RWPE1 (cell line): ENCODE results near the gene USP36.
A peak's percentile ranks its signal among the peaks of the same experiment; 100 is the strongest.

Source experiments
- CTCF ChIA-PET: fragments of 350-600 bp; sonication (Branson Sonifier 250); formaldehyde crosslinking; extraction: SDS; loops from one replicate; lab custom pipeline; 2021; lab: Yijun Ruan, JAX
- POLR2A ChIA-PET: fragments of 400-600 bp; formaldehyde crosslinking; extraction: SDS; loops from one replicate; lab custom pipeline; 2020; ENCODE audit warnings: antibody characterized with exemption; ENCODE audit not compliant: low non-redundant PET; lab: Yijun Ruan, JAX
- DNase-seq: peaks from one replicate; pipeline ENCODE4 v3.0.0; 2012; ENCODE audit warnings: low spot score
- H3K27ac ChIP-seq: fragments of 450-650 bp; 2 replicates; pipeline ENCODE4 v1.5.1; 2017
- TF ChIP-seq, protein P1 (sequence below): fragments of 450-650 bp; conservative IDR thresholded peaks from 2 replicates; pipeline ENCODE4 v1.5.1; 2017; ENCODE audit warnings: low read depth, mild to moderate bottlenecking

USP36 gene

DNA sequence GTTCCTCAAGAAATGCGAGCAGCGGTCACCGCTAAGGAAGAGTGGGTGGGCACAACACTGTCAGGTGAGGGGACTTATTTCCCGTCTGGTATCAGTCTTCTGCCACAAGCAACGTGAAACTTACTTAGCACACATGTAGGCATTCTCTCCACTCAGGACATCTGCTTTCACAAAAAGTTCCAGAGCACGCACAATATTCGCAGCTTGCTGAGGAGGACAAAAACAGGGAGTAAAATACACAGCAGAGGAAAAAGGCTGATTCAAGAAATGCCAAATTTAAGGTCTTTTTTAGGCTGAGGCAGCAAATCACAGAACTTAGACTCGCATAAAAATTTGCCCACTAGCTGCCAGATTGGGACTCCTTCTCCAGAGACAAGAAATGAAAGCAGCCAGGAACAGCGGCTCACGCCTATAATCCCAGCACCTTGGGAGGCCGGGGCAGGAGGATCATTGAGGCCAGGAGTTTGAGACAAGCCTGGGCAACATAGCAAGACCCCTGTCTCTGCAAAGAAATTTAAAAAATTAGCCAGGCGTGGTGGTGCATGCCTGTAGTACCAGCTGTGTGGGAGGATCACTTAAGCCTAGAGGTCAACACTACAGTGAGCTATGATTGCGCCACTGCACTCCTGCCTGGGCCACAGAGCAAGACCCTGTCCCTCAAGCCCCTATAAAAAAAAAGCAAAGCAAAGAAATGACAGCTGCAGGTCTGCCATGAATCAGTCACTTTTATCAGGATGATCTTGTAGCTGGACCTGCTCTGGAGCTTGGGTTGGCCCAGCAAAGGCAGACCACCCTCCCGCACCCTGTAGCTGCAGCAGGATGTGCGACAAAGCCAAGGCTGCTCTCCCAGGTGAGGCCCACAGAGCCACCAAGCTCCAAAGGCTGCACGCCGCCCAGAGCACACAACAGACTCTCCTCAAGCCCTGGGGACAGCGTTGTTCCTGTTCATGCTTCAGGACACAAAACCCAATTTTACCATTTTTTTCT lies 20.5 kb downstream of the USP36 start:
- CTCF ChIA-PET = interaction anchor here (0.6 kb wide), 2 partner anchors 11 to 18 kb away, joined by 3 to 4 read pairs; no protein-coding TSS in a partner anchor

DNA sequence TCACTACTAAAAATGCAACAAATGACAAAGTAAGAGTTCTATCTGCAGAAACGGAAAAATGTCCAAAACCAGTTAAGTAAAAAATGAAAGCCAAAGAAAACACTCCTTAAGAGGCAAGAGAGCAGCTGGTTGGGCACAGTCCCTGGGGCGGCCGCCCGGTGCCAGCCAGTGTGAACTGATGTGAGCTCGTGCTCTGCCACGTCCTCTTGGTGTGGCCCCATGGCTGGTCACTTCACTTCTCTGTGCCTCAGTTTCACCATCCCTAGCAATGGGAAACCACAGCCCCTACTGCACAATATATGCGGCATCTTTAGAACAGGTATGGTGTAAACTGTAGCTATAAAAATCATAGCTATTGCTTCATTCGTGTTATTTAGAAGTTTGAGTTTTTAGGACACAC lies 21.2 kb downstream of the USP36 start:
- ChIA-PET POLR2A (interaction anchor here (0.6 kb wide), 1 partner anchor 13 kb away, joined by 3 read pairs; no protein-coding TSS in a partner anchor), CTCF (interaction anchor here (0.6 kb wide), 1 partner anchor 12 kb away, joined by 4 read pairs; no protein-coding TSS in a partner anchor)

More for the DNA sequence above, 20.5 kb downstream of the USP36 start:
- POLR2A ChIA-PET = interaction anchor here (0.6 kb wide), 1 partner anchor 13 kb away, joined by 3 read pairs; no protein-coding TSS in a partner anchor
- H3K27ac ChIP-seq = peak overlapping the region; percentile 7; the same call in 1 of the 2 replicates
- DNase-seq = no peak
- TF ChIP-seq, protein P1, sequence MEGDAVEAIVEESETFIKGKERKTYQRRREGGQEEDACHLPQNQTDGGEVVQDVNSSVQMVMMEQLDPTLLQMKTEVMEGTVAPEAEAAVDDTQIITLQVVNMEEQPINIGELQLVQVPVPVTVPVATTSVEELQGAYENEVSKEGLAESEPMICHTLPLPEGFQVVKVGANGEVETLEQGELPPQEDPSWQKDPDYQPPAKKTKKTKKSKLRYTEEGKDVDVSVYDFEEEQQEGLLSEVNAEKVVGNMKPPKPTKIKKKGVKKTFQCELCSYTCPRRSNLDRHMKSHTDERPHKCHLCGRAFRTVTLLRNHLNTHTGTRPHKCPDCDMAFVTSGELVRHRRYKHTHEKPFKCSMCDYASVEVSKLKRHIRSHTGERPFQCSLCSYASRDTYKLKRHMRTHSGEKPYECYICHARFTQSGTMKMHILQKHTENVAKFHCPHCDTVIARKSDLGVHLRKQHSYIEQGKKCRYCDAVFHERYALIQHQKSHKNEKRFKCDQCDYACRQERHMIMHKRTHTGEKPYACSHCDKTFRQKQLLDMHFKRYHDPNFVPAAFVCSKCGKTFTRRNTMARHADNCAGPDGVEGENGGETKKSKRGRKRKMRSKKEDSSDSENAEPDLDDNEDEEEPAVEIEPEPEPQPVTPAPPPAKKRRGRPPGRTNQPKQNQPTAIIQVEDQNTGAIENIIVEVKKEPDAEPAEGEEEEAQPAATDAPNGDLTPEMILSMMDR = no peak

DNA sequence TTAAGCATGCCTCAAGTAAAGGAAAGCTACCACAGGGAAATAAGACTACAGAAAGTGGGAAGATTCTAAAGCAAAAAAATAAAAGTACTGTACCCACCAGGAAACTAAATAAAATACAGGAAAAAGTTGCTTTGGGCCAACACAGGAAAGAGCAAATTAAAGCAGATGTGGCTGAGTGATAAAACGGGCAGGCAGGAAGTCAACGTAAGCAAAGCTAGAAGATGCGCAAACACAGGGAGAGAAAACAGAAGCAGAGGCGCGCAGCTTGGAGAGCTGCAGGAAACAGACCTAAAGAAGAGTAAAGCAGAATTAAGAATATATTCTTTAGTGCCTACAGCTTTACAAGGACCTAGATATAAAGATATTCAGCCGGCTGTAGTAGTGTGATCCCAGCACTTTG lies 21.7 kb downstream of the USP36 start:
- POLR2A ChIA-PET = no interaction called here
- TF ChIP-seq, protein P1 = no peak
- no peak for DNase-seq
- CTCF ChIA-PET = no interaction called here
- H3K27ac ChIP-seq = no peak overlapping the region

More for the DNA sequence above, 21.2 kb downstream of the USP36 start:
- DNase-seq = no peak
- no peak overlapping the region for H3K27ac ChIP-seq
- TF ChIP-seq, protein P1 = no peak

DNA sequence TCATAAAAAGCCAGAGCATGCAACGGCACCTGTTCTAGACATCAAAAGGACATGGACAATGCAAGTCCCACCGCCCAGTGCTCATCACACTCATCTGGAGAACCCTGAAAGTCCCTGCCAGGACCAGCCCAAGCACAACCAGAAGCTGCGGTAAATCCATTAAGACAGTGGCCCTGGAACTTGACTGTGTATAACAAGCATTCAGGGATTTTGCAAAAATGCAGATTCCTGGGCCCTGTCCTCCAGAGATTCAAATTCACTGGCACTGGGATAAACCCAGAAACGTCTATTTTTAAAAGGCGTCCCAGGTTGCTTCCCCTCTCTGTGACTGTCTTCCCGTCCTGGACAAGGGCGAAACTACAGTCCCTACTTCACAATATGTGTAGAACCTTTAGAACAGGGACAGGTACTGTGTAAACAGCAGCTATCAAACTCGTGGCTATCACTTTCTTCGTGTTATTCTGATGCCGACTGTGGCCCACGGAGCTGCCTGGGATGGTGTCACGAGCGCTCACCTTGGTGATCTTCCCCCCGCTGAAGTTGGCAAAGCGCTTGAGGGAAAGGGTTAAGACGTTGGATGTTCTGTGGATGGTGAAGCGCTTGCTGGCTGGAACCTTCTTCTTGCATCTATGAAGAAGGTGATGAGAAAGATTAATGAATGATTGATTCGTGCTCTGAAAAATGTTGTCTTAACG lies 22.3 kb downstream of the USP36 start:
- ChIA-PET CTCF (no interaction called here), POLR2A (no interaction called here)
- TF ChIP-seq, protein P1 = no peak
- H3K27ac ChIP-seq = no peak overlapping the region
- no peak for DNase-seq

DNA sequence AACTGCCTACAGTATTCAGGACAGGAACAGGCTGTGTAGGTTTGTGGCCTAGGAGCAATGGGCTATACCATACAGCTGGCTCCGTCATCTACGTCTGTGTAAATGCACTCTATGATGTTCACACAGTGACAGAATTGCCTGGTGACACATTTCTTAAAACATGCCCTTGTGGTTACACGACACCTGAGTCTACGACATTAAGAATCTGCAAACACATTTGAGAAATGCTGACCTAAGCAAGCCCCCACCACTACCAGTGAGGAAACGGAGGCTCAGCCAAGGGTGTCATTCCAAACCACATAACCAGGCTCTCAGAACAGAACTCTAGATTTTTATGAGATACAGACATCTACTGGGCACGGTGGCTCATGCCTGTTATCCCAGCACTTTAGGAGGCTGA lies 23.5 kb downstream of the USP36 start:
- TF ChIP-seq, protein P1 = no peak
- ChIA-PET POLR2A (no interaction called here), CTCF (no interaction called here)
- no peak overlapping the region for H3K27ac ChIP-seq
- no peak for DNase-seq

DNA sequence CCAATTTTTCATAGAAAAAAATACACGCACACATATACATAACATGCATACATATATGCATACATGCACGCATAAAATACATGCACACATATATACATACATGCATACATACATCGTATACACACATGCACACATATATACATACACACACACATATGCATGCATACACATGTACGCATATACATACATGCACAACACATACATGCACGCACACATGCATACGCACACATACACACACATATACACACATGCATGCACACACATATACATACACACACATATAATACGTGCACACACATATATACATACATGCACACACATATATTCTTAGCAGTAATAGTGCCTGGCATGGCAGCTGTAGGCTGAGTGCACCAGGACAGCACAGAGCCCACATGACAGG lies 24.9 kb downstream of the USP36 start:
- TF ChIP-seq, protein P1 = no peak
- DNase-seq = no peak
- POLR2A ChIA-PET = no interaction called here
- CTCF ChIA-PET = interaction anchor here (0.5 kb wide), 1 partner anchor 202 kb away, joined by 3 read pairs; no protein-coding TSS in a partner anchor
- H3K27ac ChIP-seq = no peak overlapping the region
